Activated CD8-positive, alpha-beta memory T cell treated with anti-CD3 and anti-CD28 coated beads for 4 hours (primary cell): ENCODE data around the gene RBM27.
"Not testable (repeated sequence)": the region's sequence is repeated elsewhere in the genome, so short reads cannot be mapped to it uniquely, and the experiment has no call there.

Experiments used
- DNase-seq, 2 donors: peaks; one replicate each; pipeline ENCODE4 v3.0.0-alpha.2; 2020; ENCODE audit warnings: low read depth in 2 of 2

RBM27 gene, protein sequence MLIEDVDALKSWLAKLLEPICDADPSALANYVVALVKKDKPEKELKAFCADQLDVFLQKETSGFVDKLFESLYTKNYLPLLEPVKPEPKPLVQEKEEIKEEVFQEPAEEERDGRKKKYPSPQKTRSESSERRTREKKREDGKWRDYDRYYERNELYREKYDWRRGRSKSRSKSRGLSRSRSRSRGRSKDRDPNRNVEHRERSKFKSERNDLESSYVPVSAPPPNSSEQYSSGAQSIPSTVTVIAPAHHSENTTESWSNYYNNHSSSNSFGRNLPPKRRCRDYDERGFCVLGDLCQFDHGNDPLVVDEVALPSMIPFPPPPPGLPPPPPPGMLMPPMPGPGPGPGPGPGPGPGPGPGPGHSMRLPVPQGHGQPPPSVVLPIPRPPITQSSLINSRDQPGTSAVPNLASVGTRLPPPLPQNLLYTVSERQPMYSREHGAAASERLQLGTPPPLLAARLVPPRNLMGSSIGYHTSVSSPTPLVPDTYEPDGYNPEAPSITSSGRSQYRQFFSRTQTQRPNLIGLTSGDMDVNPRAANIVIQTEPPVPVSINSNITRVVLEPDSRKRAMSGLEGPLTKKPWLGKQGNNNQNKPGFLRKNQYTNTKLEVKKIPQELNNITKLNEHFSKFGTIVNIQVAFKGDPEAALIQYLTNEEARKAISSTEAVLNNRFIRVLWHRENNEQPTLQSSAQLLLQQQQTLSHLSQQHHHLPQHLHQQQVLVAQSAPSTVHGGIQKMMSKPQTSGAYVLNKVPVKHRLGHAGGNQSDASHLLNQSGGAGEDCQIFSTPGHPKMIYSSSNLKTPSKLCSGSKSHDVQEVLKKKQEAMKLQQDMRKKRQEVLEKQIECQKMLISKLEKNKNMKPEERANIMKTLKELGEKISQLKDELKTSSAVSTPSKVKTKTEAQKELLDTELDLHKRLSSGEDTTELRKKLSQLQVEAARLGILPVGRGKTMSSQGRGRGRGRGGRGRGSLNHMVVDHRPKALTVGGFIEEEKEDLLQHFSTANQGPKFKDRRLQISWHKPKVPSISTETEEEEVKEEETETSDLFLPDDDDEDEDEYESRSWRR

GRCh38 chr5:146203011-146203871 is at the start of gene RBM27:
Gene RBM27 (plus strand): TSS chr5:146203605. CDS start chr5:146203766, 161 bp downstream.
- DNase-seq: peak; percentile 94 to 95

DNA sequence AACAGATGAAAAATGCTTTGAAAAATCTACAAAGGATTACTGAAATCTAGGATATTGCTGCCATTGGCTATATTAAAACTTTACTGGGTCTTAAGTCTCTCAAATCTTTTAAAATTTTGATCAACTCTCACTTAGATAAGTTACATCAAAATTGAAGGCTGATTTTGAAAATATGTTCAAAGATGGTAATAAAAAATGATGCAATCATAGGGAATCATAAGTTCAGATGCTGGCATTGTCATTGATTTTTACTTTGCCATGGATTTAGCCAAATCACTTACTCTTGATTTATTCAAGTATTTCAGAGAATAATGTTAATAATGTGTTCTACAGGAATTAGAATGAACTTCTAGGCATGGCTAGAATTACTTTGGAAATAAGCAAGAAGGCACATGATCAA is 45.1 kb upstream of the RBM27 start:
- DNase-seq: no peak

GRCh38 chr5:146164382-146164781 is 39.0 kb upstream of the RBM27 start:
- no peak for DNase-seq

DNA sequence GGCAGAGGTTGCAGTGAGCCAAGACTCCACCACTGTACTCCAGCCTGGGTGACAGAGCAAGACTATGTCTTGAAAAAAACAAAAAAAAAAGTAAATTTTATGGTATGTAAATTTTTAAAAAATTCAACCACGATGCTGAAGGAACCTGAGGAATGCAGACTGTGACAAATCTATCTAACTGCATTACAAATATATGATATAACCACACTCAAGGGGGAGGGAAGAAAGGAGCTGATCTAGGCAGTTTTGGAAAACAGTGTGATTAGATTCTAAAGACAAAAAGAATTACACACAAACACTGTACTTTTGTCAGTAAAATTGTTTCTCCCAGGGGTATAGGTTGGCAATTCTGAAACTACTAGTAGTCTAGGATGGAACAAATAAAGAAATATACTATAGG is 37.9 kb upstream of the RBM27 start:
- DNase-seq: no peak

DNA sequence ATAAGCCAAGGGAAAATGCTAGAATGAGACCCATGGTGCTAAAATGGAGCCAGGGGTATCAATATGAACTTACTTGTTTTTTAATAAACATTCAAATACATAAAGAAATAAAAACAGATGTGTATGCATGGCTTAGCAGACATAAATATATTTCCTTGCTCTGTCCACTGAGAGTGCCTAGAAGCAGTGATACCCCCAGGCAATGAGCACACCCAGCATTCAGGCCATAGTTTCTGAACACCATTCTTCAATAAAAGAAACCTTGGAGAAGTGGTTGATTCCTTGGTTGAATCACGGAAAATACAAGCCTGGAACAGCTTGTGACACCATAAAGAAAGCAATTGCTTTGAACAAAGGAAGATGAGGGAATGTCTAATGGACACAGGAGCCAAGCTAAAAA is 37.5 kb upstream of the RBM27 start:
- no peak for DNase-seq

- no peak for DNase-seq
Measured at GRCh38 chr5:146169076-146169475, 34.3 kb upstream of the RBM27 start.

GRCh38 chr5:146173049-146173448 is 30.4 kb upstream of the RBM27 start:
- not testable (repeated sequence) for DNase-seq

GRCh38 chr5:146173597-146173996 is 29.8 kb upstream of the RBM27 start:
- no peak for DNase-seq

- DNase-seq: no peak
Measured at GRCh38 chr5:146176805-146177204, 26.6 kb upstream of the RBM27 start.

GRCh38 chr5:146179696-146180095 is 23.7 kb upstream of the RBM27 start:
- DNase-seq: no peak

DNA sequence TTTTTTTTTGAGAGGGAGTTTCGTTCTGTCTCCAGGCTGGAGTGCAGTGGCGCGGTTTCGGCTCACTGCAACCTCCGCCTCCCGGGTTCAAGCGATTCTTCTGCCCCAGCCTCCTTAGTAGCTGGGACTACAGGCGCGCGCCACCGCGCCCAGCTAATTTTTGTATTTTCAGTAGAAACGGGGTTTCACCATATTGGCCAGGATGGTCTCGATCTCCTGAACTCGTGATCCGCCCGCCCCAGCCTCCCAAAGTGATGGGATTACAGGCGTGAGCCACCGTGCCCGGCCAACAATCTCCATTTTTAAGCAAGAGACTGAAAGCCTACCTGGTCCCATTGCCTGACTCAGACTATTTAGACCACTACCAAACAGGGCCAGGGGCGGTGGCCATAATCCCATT is 20.0 kb upstream of the RBM27 start:
- DNase-seq: not testable (repeated sequence)

DNA sequence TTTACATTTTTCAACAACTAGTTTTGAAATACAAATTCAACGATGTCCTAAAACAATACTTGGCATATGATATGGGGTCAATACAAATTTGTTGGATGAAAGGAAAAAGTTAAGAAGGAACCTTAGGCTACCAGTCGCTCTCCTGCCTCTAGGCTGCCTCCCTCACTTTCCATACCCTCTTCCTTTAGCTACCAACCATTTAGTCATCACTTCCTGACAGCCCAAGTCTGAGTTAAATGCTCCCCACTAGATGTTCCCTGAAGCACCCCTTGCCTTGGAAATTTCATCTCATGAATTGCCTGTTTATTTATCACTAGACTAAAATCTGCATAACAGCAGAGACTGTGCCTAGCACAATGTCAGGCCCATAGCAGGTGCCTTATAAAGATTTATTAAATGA is 18.2 kb upstream of the RBM27 start:
- no peak for DNase-seq

GRCh38 chr5:146188358-146188757 is 15.0 kb upstream of the RBM27 start:
- no peak for DNase-seq

GRCh38 chr5:146192571-146193043 is 10.8 kb upstream of the RBM27 start:
- DNase-seq: no peak

DNA sequence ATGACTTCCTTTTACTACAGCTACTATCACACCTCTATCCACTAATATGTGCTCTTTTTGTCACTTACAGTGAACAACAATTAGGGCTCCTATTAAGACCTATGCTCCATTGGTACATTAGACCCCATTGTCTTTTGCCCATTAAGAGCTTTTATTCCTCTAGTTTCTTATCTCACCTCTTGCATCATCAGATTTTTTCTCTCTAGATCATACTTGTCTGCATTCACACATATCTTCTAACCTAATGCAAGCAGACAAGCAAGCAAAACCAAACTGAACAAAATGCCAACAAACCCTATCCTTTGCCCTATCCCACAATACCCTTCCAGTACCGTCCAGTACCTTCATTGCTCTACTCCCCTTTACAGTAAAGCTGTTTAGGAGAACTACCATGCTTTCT is 10.1 kb upstream of the RBM27 start:
- DNase-seq: no peak

DNA sequence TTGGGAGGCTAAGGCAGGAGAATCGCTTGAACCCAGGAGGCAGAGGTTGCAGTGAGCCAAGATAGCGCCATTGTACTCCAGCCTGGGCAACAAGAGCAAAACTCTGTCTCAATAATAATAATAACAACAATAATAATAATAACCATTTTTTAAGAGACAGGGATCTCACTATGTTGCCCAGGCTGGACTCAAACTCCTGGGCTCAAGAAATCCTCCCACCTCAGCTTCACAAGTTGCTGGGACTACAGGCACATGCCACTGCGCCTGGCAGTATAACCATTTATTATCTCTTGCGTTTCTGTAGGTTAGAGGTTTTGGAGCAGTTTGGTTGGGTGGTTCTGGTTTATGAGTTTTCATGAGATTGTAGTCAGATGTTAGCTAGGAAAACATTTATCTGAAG is 8.4 kb upstream of the RBM27 start:
- not testable (repeated sequence) for DNase-seq

DNA sequence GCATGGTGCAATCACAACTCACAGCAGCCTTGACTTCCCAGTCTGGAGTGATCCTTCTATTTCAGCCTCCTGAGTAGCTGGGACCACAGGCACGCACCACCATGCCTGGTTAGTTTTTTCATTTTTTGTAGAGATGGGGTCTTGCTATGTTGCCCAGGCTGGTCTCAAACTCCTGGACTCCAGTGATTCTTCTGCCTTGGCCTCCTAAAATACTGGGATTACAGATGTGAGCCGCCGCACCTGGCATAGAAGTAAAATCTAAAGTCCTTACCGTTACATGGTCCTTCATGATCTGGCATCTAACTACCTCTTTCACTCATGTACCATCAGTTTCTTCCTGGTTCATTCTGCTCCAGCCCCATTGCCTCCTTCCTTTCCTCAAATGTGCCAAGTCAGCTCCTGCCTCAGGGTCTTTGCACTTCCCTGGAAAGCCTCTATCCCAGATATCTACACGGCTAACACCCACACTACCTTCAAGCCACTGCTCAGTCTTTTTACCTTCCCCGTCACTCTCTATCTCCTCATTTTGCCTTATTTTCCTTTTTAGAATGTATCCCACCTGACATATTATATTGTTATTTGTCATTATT is 6.9 kb upstream of the RBM27 start:
- no peak for DNase-seq

DNA sequence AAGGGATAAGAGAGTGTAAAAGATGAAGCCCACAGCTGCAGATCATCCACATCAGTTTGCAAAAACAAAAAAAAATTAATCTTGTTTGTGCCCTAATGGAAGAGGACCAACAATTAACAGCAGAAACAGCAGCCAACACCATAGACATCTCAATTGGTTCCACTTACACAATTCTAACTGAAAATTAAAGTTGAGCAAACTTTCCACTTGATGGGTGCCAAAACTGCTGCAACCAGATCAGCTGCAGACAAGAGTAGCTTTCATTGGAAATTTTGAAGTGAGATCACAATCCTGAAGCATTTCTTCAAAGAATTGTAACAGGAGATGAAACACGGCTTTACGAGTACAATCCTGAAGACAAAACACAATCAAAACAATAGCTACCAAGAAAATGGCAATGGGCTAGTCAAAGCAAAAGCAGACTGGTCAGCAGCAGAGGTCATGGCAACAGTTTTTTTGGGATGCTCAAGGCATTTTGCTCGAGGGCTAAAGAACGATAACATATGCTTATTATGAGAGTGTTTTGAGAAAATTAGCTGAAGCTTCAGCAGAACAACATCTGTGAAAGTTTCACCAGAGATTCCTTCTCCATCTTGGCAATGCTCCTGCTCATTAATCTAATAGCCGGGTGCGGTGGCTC is 4.1 kb upstream of the RBM27 start:
- no peak for DNase-seq

DNA sequence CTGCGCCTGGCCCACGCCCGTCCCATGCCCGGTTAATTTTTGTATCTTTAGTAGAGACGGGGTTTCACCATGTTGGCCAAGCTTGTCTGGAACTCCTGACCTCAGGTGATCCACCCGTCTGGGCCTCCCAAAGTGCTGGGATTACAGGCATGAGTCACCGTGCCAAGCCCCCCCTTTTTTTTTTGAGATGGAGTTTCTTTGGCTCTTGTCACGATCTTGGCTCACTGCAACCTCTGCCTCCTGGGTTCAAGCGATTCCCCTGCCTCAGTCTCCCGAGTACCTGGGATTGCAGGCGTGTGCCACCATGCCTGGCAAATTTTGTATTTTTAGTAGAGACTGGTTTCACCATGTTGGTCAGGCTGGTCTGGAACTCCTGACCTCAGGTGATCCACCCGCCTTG is 1.6 kb upstream of the RBM27 start:
- not testable (repeated sequence) for DNase-seq

GRCh38 chr5:146203872-146204192 is 427 bp downstream of the RBM27 start:
- no peak for DNase-seq
